ENCODE data around the gene MRGPRF.
"Not testable (repeated sequence)": the region's sequence is repeated elsewhere in the genome, so short reads cannot be mapped to it uniquely, and the experiment has no call there.

The MRGPRF gene

GRCh38 chr11:68992743-68993255 lies 20.2 kb downstream of the MRGPRF start:
- in situ Hi-C loops (cut with HindIII; ENCODE audit: low sequenced_read_pairs) = loop anchor here (10.0 kb wide), 1 partner anchor 88 kb away; the partner anchor contains the start of genes IGHMBP2 and MRPL21

DNA sequence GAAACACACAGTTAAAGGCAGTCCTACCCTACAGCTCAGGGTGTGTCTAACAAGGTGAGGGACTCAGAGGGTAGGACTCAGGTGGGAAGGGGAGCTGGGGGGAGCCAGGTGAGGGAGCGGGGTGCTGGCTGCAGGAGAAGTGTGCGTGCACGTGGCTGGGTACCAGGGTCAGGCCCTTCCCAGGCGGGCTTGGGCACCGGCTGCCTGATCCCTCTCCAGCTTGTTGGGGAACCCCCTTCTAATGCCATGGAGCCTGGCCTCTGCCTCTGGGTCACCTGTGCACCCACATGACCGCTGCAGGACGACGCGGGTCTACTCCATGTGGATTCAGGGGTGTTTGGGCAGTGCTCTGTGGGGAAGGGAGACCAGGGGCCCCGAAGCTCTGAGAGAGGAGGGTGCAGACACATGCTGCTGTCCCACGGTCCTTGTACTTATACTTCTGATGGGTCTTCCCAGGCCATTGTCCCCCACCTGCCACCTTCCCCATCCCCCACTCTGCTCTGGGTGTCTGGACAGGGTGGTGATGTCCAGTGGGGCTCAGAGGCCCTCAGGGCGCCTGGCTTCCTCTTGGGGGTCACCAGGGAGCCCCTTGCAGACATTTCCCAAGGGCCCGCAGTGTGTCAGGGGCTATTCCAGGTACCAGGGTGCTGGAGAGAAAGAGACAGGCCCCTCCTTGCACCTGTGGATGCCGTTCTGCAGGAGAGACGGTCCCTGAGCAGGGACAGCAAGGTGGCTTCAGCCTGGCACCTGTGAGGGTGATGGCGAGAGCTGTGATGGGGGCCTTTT lies 21.9 kb downstream of the MRGPRF start:
- in situ Hi-C loops (cut with HindIII; ENCODE audit: low sequenced_read_pairs) = loop anchor here (10.0 kb wide), 1 partner anchor 86 kb away; the partner anchor contains the start of genes IGHMBP2 and MRPL21

GRCh38 chr11:68989936-68990606 lies 23.0 kb downstream of the MRGPRF start:
- in situ Hi-C loops (cut with HindIII; ENCODE audit: low sequenced_read_pairs) = loop anchor here (10.0 kb wide), 1 partner anchor 85 kb away; the partner anchor contains the start of genes IGHMBP2 and MRPL21

- in situ Hi-C loops (cut with HindIII; ENCODE audit: low sequenced_read_pairs) = no loop called here
Observed at GRCh38 chr11:68988491-68988890, 24.6 kb downstream of the MRGPRF start.

GRCh38 chr11:68987211-68987610 lies 25.8 kb downstream of the MRGPRF start:
- in situ Hi-C loops (cut with HindIII; ENCODE audit: low sequenced_read_pairs) = no loop called here

- in situ Hi-C loops (cut with HindIII; ENCODE audit: low sequenced_read_pairs) = no loop called here
Observed at GRCh38 chr11:68983801-68984200, 29.2 kb downstream of the MRGPRF start.

DNA sequence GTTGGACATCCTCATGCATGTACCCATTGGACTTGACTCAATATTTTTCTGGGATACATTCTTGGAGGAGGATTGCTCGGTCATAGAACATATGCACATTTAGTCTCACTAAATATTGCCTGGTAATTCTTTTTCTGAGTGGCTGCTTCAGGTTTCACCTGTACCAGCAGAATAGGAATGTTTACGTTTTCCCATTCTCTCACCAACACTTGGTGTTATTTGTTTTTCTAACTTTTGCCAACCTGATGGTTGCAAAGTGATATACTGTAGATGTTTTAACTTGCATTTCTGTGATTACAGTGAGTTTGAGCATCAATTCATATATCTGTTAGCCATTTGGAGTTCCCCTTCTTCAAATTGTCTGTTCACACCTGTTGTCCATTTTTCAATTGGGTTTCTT lies 30.9 kb downstream of the MRGPRF start:
- in situ Hi-C loops (cut with HindIII; ENCODE audit: low sequenced_read_pairs) = no loop called here

- in situ Hi-C loops (cut with HindIII; ENCODE audit: low sequenced_read_pairs) = no loop called here
Observed at GRCh38 chr11:68980776-68981065, 32.3 kb downstream of the MRGPRF start, which contains the start of gene MRGPRD. TSS of gene MRGPRD (minus strand) at chr11:68980986. CDS start at chr11:68980986, 0 bp downstream.

GRCh38 chr11:68979931-68980775 lies 32.9 kb downstream of the MRGPRF start:
- in situ Hi-C loops (cut with HindIII; ENCODE audit: low sequenced_read_pairs) = no loop called here

GRCh38 chr11:68978931-68979594 lies 34.0 kb downstream of the MRGPRF start:
- in situ Hi-C loops (cut with HindIII; ENCODE audit: low sequenced_read_pairs) = no loop called here

- in situ Hi-C loops (cut with HindIII; ENCODE audit: low sequenced_read_pairs) = no loop called here
Observed at GRCh38 chr11:68978626-68978930, 34.5 kb downstream of the MRGPRF start.

DNA sequence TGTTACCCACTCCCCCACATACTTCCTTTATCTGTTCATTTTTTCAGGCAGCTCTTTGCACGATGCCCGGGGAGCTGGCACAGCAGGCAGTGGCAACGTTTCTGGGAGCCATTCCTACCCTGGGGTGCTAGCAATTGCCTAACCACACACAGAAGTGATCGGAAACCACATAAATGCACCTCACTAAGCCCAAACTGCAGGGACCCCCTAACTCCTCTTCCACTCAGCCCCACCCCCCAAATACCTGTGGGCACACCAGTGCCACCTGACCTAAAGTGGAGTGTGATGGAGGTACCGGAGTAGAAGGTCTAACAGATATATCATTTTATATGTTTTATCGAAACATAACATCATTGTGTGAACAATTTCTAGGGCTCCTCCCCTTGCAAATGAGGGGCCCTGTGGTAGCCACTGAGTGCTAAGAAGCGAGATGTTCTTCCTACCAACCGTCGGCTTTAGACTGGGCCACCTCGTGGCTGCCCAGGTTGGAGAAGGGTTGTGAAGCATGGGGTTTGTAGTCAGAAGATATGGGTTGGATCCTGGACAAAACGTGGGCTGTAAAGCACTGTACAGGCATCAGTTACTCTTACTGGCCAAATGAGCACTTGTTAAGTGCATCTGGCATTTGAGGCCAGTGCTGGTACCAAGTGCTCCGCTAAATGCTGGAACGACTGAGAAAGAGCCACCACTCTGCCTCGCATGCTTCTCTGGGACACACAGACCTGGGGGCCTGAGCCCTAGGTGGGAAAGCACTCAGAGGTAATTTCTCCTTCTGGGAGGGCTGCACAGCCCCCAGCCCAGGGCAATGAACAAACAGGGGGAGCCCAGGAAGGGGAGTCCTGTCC lies 35.0 kb downstream of the MRGPRF start:
- in situ Hi-C loops (cut with HindIII; ENCODE audit: low sequenced_read_pairs) = no loop called here

- in situ Hi-C loops (cut with HindIII; ENCODE audit: low sequenced_read_pairs) = no loop called here
Observed at GRCh38 chr11:68976563-68976962, 36.5 kb downstream of the MRGPRF start.

- in situ Hi-C loops (cut with HindIII; ENCODE audit: low sequenced_read_pairs) = no loop called here
Observed at GRCh38 chr11:68976095-68976494, 37.0 kb downstream of the MRGPRF start.

DNA sequence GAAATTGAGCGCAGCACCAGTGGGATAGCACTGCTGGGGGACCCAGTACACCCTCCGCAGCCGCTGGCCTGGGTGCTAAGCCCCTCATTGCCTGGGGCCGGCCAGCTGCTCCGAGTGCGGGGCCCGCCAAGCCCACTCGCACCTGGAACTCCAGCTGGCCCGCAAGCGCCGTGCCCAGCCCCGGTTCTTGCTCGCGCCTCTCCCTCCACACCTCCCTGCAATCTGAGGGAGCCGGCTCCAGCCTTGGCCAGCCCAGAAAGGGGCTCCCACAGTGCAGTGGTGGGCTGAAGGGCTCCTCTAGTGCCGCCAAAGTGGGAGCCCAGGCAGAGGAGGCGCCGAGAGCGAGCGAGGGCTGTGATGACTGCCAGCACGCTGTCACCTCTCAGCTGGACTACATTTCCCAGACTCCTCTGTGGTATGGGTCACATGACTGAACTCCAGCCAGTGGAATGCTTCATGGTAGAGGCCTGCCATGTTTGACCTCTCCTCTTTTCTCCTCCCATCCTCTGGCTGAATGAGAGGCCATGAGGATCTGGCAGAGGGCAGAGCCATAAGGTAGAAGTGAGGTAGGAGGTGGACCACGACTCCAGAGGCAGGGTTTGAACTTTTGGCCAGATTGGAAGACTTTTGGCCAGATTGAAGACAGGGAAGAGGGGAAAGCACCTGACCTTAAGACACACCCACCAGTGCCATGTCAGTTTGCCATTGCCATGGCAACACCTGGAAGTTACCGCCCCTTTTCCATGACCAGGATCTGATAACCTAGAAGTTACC lies 38.4 kb downstream of the MRGPRF start:
- in situ Hi-C loops (cut with HindIII; ENCODE audit: low sequenced_read_pairs) = no loop called here

DNA sequence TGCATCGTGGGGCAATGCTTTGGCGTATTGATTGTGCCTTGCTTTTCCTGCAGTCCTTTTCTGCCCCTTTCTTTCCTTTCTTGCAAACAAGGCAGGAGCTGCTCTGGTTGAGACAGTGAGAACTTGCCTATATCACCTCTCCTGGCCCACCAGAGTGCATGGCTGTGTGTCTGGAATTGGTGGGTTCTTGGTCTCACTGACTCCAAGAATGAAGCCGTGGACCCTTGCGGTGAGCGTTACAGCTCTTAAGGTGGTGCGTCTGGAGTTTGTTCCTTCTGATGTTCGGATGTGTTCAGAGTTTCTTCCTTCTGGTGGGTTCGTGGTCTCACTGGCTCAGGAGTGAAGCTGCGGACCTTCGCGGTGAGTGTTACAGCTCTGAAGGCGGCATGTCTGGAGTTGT lies 39.3 kb downstream of the MRGPRF start:
- in situ Hi-C loops (cut with HindIII; ENCODE audit: low sequenced_read_pairs) = not testable (repeated sequence)

- in situ Hi-C loops (cut with HindIII; ENCODE audit: low sequenced_read_pairs) = no loop called here
Observed at GRCh38 chr11:68973219-68973618, 39.8 kb downstream of the MRGPRF start.

DNA sequence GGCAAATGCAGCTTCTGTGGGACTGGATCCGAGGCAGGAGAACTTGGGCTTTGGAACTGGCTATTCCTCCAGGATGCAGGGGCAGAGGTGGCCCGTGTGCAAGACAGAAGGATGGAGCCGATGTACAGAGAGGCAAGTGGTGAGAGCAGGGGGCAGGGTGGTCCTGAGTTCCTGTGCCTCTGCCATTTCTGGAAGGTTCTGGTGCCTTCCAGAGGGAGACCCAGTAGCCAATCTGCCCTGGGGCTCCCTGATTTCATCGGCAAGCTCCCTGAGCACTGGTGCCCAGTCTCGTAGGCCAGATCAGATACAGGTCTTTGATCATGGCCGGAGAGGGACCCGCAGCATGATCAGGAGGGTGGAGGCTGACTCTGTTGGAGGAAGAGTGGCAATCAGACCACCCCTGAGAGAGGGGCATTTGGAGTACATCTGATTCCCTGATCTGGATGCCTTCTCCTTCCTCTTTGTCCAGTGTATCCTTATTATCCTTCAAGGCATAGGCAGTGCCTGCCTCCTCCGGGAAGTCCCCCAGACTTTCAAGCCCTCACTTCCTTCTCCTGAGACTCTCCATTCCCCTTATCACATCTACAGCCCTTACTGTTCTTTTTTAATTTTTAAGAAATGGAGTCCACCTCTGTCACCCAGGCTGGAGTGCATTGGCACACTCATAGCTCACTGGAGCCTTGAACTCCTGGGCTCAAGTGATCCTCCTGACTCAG lies 42.0 kb downstream of the MRGPRF start:
- in situ Hi-C loops (cut with HindIII; ENCODE audit: low sequenced_read_pairs) = no loop called here
